HFF-Myc (cell line): ENCODE measurements around the gene MAPK10.
A peak's percentile ranks its signal among the peaks of the same experiment; 100 is the strongest.

Experiments
- DNase-seq: peaks from one replicate; pipeline ENCODE4 v3.0.0-alpha.2; 2011; ENCODE audit warnings: low read depth; ENCODE audit errors: extremely low read depth
- H3K4me3 ChIP-seq: replicated peaks from 2 replicates; pipeline ENCODE4 v1.5.1; 2011; ENCODE audit warnings: low read depth, mild to moderate bottlenecking, control low read depth, low read length
- CTCF ChIP-seq: IDR thresholded peaks from 2 replicates; pipeline ENCODE4 v1.5.1; 2012; ENCODE audit warnings: mild to moderate bottlenecking, low read depth, low read length, control low read depth; ENCODE audit errors: missing control alignments

The MAPK10 gene

GRCh38 chr4:85986266-85986665, 373.6 kb downstream of the MAPK10 start:
- DNase-seq, result no peak
- H3K4me3 ChIP-seq, result no peak overlapping the region
- TF ChIP-seq CTCF, result no peak

GRCh38 chr4:85979276-85979675, 380.6 kb downstream of the MAPK10 start:
- no peak for DNase-seq
- no peak overlapping the region for H3K4me3 ChIP-seq
- no peak for TF ChIP-seq CTCF

- no peak overlapping the region for H3K4me3 ChIP-seq
- TF ChIP-seq CTCF, result no peak
- no peak for DNase-seq
Observed at GRCh38 chr4:85970535-85970934, 389.3 kb downstream of the MAPK10 start.

GRCh38 chr4:85968945-85969819, 390.7 kb downstream of the MAPK10 start:
- DNase-seq, result peak; percentile 27
- TF ChIP-seq CTCF, result peak; percentile 39
- H3K4me3 ChIP-seq, result no peak overlapping the region

GRCh38 chr4:85967872-85968271, 392.0 kb downstream of the MAPK10 start:
- no peak for DNase-seq
- H3K4me3 ChIP-seq, result no peak overlapping the region
- TF ChIP-seq CTCF, result no peak

GRCh38 chr4:85966373-85966772, 393.5 kb downstream of the MAPK10 start:
- TF ChIP-seq CTCF, result no peak
- no peak overlapping the region for H3K4me3 ChIP-seq
- no peak for DNase-seq
